GM23338 (cell line): ENCODE data around the gene OCA2. TPM values are rescaled to one million over a fixed set of nuclear protein-coding genes. Genes with fewer than 3 reads are reported as not detected.

ENCODE experiments used
- ATAC-seq: fragments of 200-7000 bp; cut with Tn5 transposase; 3 replicates; pipeline ENCODE4 v1.9.1; 2020
- DNase-seq: peaks from one replicate; pipeline ENCODE4 v3.0.0-alpha.2; 2015; ENCODE audit warnings: low spot score
- H2AFZ ChIP-seq: fragments of 200-600 bp; sonication (generic); 2 replicates; pipeline ENCODE4 v1.8.0; 2016; ENCODE audit warnings: antibody characterized with exemption, mild to moderate bottlenecking, moderate library complexity
- H3F3A ChIP-seq: fragments of 200-600 bp; sonication (generic); replicated peaks from 2 replicates; pipeline ENCODE4 v1.8.0; 2017; ENCODE audit warnings: antibody characterized with exemption, mixed run types, low read depth
- H3K27ac ChIP-seq: fragments of 200-600 bp; sonication (generic); 2 replicates; pipeline ENCODE4 v1.6.1; 2016; ENCODE audit warnings: low read depth
- H3K27me3 ChIP-seq: fragments of 200-600 bp; sonication (generic); 2 replicates; pipeline ENCODE4 v1.8.0; 2016; ENCODE audit warnings: mild to moderate bottlenecking, mixed run types, moderate library complexity; ENCODE audit not compliant: insufficient read depth
- H3K36me3 ChIP-seq: fragments of 200-600 bp; sonication (generic); 2 replicates; pipeline ENCODE4 v1.8.0; 2016; ENCODE audit warnings: mild to moderate bottlenecking; ENCODE audit not compliant: insufficient read depth
- H3K4me1 ChIP-seq: fragments of 200-600 bp; sonication (generic); 2 replicates; pipeline ENCODE4 v1.8.0; 2016; ENCODE audit warnings: mild to moderate bottlenecking, moderate library complexity; ENCODE audit not compliant: insufficient read depth
- H3K4me2 ChIP-seq: fragments of 200-600 bp; sonication (generic); 2 replicates; pipeline ENCODE4 v1.7.1; 2017; ENCODE audit warnings: mixed run types
- H3K4me3 ChIP-seq: fragments of 200-600 bp; sonication (generic); 2 replicates; pipeline ENCODE4 v1.6.1; 2016; ENCODE audit warnings: mixed run types
- H3K79me2 ChIP-seq: fragments of 200-600 bp; sonication (generic); replicated peaks from 2 replicates; pipeline ENCODE4 v1.8.0; 2017; ENCODE audit warnings: mild to moderate bottlenecking; ENCODE audit not compliant: insufficient read depth
- H3K9me2 ChIP-seq: fragments of 200-600 bp; sonication (generic); 2 replicates; pipeline ENCODE4 v1.8.0; 2017; ENCODE audit not compliant: insufficient read depth
- H4K20me1 ChIP-seq: fragments of 200-600 bp; sonication (generic); replicated peaks from 2 replicates; pipeline ENCODE4 v1.8.0; 2017; ENCODE audit warnings: mild to moderate bottlenecking; ENCODE audit not compliant: insufficient read depth
- H3K27ac Mint-ChIP-seq: 2 replicates; pipeline ENCODE4 v1.8.0; 2020; ENCODE audit warnings: inconsistent platforms, mild to moderate bottlenecking, moderate library complexity, mixed read lengths
- H3K27me3 Mint-ChIP-seq: 3 replicates; pipeline ENCODE4 v1.8.0; 2022; ENCODE audit warnings: low read depth, mild to moderate bottlenecking, moderate library complexity, mixed read lengths, inconsistent platforms; ENCODE audit not compliant: insufficient read depth, poor library complexity
- H3K36me3 Mint-ChIP-seq: 3 replicates; pipeline ENCODE4 v1.8.0; 2021; ENCODE audit warnings: low read depth, mild to moderate bottlenecking, inconsistent platforms, moderate library complexity, mixed read lengths
- H3K4me1 Mint-ChIP-seq: 3 replicates; pipeline ENCODE4 v1.8.0; 2020; ENCODE audit warnings: mild to moderate bottlenecking, inconsistent platforms, mixed read lengths
- H3K4me3 Mint-ChIP-seq: 3 replicates; pipeline ENCODE4 v1.8.0; 2021; ENCODE audit warnings: moderate library complexity, mild to moderate bottlenecking, inconsistent platforms, mixed read lengths
- H3K9me3 Mint-ChIP-seq: 3 replicates; pipeline ENCODE4 v1.8.0; 2020; ENCODE audit warnings: moderate library complexity, mild to moderate bottlenecking, inconsistent platforms, mixed read lengths
- CREB1 ChIP-seq: fragments of 250-450 bp; sonication (Bioruptor Pico); IDR thresholded peaks from 2 replicates; pipeline ENCODE4 v1.5.0; 2020; ENCODE audit warnings: low read depth, mild to moderate bottlenecking, moderate library complexity
- EZH2 ChIP-seq: fragments of 200-600 bp; sonication (generic); IDR thresholded peaks from one replicate; pipeline ENCODE4 v1.8.0; 2017; ENCODE audit warnings: antibody characterized with exemption, mild to moderate bottlenecking, low read depth; ENCODE audit not compliant: unreplicated experiment
- EZH2phosphoT487 ChIP-seq: fragments of 200-600 bp; sonication (generic); IDR thresholded peaks from one replicate; pipeline ENCODE4 v1.8.1; 2018; ENCODE audit warnings: antibody characterized with exemption; ENCODE audit not compliant: unreplicated experiment
- JUNB ChIP-seq: IDR thresholded peaks from one replicate; pipeline ENCODE4 v1.6.1; 2016; ENCODE audit warnings: antibody characterized with exemption; ENCODE audit not compliant: unreplicated experiment
- NANOG ChIP-seq: IDR thresholded peaks from 2 replicates; pipeline ENCODE4 v1.6.1; 2016; ENCODE audit warnings: antibody characterized with exemption, borderline replicate concordance
- POLR2AphosphoS5 ChIP-seq: IDR thresholded peaks from 2 replicates; pipeline ENCODE4 v1.6.1; 2016; ENCODE audit warnings: antibody characterized with exemption, low read depth
- STAT1 ChIP-seq: IDR thresholded peaks from one replicate; pipeline ENCODE4 v1.6.1; 2016; ENCODE audit warnings: antibody characterized with exemption; ENCODE audit not compliant: unreplicated experiment
- ZNF114 ChIP-seq: fragments of 250-450 bp; sonication (Bioruptor Pico); IDR thresholded peaks from 2 replicates; pipeline ENCODE4 v1.5.0; 2020; ENCODE audit warnings: mild to moderate bottlenecking, moderate library complexity
- ZNF331 ChIP-seq: fragments of 250-450 bp; sonication (Bioruptor Pico); IDR thresholded peaks from 2 replicates; pipeline ENCODE4 v1.5.0; 2020; ENCODE audit warnings: low read depth, mild to moderate bottlenecking, moderate library complexity
- polyA plus RNA-seq: library from polyadenylated mRNA; unstranded; fragments of >200 nt; fragmentation: Nextera tagmentation; extraction: Ambion mirVana; gene quantifications from 2 replicates; pipeline ENCODE4 v1.2.1, GENCODE V29; 2016
- total RNA-seq: library from RNA; depleted of rRNA; stranded (reverse); fragments of >200 nt; shearing (Covaris generic); gene quantifications from 2 replicates; pipeline ENCODE4 v1.2.3, GENCODE V29; 2014
- TF ChIP-seq, protein P1 (sequence below), 2 experiments: fragments of 200-600 bp in 1 of 2; sonication (generic) in 1 of 2; conservative IDR thresholded peaks; 2 replicates each; pipeline versions ENCODE4 v1.5.1 to v1.6.1; 2016 to 2017; ENCODE audit warnings: antibody characterized with exemption in 2 of 2, low read depth in 2 of 2, mild to moderate bottlenecking in 2 of 2, moderate library complexity in 1 of 2
- TF ChIP-seq, protein P2 (sequence below): IDR thresholded peaks from one replicate; pipeline ENCODE4 v1.6.1; 2018; ENCODE audit warnings: antibody characterized with exemption; ENCODE audit not compliant: unreplicated experiment
- TF ChIP-seq, protein P3 (sequence below): IDR thresholded peaks from 2 replicates; pipeline ENCODE4 v1.6.1; 2016; ENCODE audit warnings: antibody characterized with exemption

Gene OCA2
- total and polyA plus RNA-seq, 2 experiments from 2014 or later = 0.40 to 0.69 TPM

- H3K36me3 Mint-ChIP-seq = no peaks in the 10 kb centered on the region; the same call in 2 of the 3 replicates
- Histone ChIP-seq H3K27me3 (no peaks in the 10 kb centered on the region), H3K27ac (no peak overlapping the region), H3K4me1 (no peaks in the 10 kb centered on the region), H2AFZ (no peak overlapping the region), H3K4me2 (no peak overlapping the region), H3K36me3 (no peaks in the 10 kb centered on the region), H3K79me2 (no peaks in the 10 kb centered on the region), H4K20me1 (no peaks in the 10 kb centered on the region), H3K9me2 (no peaks in the 10 kb centered on the region), H3K4me3 (no peak overlapping the region), H3F3A (no peaks in the 10 kb centered on the region)
- ATAC-seq (no peak), DNase-seq (no peak)
- H3K27me3 Mint-ChIP-seq = peaks cover 4% of the 10 kb centered on the region
- no peak overlapping the region for H3K4me3 Mint-ChIP-seq
- H3K9me3 Mint-ChIP-seq = no peaks in the 10 kb centered on the region; the same call in 2 of the 3 replicates
- no peak overlapping the region for H3K27ac Mint-ChIP-seq
- TF ChIP-seq, protein P1, sequence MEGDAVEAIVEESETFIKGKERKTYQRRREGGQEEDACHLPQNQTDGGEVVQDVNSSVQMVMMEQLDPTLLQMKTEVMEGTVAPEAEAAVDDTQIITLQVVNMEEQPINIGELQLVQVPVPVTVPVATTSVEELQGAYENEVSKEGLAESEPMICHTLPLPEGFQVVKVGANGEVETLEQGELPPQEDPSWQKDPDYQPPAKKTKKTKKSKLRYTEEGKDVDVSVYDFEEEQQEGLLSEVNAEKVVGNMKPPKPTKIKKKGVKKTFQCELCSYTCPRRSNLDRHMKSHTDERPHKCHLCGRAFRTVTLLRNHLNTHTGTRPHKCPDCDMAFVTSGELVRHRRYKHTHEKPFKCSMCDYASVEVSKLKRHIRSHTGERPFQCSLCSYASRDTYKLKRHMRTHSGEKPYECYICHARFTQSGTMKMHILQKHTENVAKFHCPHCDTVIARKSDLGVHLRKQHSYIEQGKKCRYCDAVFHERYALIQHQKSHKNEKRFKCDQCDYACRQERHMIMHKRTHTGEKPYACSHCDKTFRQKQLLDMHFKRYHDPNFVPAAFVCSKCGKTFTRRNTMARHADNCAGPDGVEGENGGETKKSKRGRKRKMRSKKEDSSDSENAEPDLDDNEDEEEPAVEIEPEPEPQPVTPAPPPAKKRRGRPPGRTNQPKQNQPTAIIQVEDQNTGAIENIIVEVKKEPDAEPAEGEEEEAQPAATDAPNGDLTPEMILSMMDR (conservative IDR thresholded peaks at IDR 0.05; ENCODE audit: low read depth in 2 of 2) = no peak
- TF ChIP-seq ZNF331 (CRISPR knock-in tag) (no peak), EZH2 (no peak), NANOG (no peak), CREB1 (CRISPR knock-in tag) (no peak), JUNB (no peak), STAT1 (no peak), POLR2AphosphoS5 (no peak), EZH2phosphoT487 (no peak), ZNF114 (no peak)
- TF ChIP-seq, protein P2, sequence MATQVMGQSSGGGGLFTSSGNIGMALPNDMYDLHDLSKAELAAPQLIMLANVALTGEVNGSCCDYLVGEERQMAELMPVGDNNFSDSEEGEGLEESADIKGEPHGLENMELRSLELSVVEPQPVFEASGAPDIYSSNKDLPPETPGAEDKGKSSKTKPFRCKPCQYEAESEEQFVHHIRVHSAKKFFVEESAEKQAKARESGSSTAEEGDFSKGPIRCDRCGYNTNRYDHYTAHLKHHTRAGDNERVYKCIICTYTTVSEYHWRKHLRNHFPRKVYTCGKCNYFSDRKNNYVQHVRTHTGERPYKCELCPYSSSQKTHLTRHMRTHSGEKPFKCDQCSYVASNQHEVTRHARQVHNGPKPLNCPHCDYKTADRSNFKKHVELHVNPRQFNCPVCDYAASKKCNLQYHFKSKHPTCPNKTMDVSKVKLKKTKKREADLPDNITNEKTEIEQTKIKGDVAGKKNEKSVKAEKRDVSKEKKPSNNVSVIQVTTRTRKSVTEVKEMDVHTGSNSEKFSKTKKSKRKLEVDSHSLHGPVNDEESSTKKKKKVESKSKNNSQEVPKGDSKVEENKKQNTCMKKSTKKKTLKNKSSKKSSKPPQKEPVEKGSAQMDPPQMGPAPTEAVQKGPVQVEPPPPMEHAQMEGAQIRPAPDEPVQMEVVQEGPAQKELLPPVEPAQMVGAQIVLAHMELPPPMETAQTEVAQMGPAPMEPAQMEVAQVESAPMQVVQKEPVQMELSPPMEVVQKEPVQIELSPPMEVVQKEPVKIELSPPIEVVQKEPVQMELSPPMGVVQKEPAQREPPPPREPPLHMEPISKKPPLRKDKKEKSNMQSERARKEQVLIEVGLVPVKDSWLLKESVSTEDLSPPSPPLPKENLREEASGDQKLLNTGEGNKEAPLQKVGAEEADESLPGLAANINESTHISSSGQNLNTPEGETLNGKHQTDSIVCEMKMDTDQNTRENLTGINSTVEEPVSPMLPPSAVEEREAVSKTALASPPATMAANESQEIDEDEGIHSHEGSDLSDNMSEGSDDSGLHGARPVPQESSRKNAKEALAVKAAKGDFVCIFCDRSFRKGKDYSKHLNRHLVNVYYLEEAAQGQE = no peak
- TF ChIP-seq, protein P3, sequence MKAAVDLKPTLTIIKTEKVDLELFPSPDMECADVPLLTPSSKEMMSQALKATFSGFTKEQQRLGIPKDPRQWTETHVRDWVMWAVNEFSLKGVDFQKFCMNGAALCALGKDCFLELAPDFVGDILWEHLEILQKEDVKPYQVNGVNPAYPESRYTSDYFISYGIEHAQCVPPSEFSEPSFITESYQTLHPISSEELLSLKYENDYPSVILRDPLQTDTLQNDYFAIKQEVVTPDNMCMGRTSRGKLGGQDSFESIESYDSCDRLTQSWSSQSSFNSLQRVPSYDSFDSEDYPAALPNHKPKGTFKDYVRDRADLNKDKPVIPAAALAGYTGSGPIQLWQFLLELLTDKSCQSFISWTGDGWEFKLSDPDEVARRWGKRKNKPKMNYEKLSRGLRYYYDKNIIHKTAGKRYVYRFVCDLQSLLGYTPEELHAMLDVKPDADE = no peak
- H3K4me1 Mint-ChIP-seq = no peaks in the 10 kb centered on the region
Measured at GRCh38 chr15:27949089-27949488, 150.0 kb downstream of the OCA2 start.
